Stimulated activated CD8-positive, alpha-beta memory T cell treated with anti-CD3 and anti-CD28 coated beads, Interleukin-7, amount 100 ng/mL, for 48 hours (primary cell): ENCODE data around the gene KIF14.
A peak's percentile ranks its signal among the peaks of the same experiment; 100 is the strongest.
"Not testable (repeated sequence)": the region's sequence is repeated elsewhere in the genome, so short reads cannot be mapped to it uniquely, and the experiment has no call there.

Experiments used
- DNase-seq, 2 donors: peaks; one replicate each; pipeline ENCODE4 v3.0.0-alpha.2; 2020; ENCODE audit warnings: low read depth in 1 of 2; ENCODE audit errors: extremely low read depth in 1 of 2

Gene KIF14

DNA sequence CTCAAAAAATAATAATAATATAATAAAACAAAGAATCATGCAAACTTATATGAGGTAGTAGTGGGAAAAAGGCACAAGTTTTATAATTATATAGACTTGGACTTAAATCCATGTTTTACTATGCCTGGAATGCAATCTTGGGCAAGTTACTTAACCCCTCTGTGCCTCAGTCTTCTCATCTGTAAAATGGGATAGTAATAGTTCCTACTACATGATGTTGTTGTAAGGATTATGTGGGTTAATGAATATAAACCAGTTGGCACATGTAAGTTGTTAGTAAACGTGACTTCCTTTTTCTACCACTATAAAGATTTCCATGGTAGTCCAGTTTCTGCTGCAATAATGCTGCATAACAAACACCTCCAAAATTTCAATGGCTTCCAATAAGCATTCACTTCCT, 10.8 kb upstream of the KIF14 start:
- DNase-seq, result no peak

DNA sequence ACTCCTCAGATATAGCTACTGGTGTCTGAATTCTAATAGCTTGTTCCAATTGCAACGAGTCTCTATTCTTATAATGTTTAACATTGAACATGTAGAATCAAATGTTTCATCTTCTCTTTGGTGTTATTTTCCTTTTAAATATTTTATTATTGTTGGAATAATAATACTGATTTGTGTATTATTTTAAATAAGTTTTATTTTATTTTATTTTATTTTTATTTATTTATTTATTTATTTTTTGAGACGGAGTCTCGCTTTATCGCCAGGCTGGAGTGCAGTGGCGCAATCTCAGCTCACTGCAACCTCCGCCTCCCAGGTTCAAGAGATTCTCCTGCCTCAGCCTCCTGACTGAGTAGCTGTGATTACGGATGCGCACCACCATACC, 10.0 kb upstream of the KIF14 start:
- not testable (repeated sequence) for DNase-seq

DNA sequence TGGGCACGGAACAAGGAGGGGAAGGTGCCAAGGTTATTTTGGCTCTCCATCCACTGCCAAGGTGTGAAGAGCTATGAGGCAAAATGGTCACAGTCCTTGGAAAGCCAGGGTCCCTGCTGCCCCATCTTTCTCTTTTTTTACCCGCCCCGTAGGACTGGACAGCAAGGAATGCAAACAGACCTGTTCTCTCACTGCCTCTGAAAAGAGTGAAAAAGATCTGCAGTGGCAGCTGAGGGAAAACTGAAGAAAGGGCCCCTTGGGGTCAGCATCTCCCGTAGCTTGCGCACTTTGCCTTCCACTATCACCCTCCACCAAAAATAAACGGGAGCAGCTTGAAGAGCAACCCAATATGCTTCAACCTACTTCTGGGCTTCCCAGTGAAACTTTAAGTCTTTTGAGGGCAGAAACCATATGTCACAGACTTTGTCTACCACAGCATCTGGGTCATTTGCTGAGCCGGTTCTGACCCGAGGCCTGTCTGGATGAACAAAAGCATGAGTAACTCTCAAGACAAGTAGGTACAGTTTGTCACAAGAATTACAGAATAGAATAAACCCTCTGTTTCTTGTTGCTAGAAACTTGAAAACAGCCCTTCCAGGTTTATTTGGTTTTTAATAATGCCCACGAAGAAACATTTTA, 9.4 kb upstream of the KIF14 start:
- DNase-seq, result no peak

DNA sequence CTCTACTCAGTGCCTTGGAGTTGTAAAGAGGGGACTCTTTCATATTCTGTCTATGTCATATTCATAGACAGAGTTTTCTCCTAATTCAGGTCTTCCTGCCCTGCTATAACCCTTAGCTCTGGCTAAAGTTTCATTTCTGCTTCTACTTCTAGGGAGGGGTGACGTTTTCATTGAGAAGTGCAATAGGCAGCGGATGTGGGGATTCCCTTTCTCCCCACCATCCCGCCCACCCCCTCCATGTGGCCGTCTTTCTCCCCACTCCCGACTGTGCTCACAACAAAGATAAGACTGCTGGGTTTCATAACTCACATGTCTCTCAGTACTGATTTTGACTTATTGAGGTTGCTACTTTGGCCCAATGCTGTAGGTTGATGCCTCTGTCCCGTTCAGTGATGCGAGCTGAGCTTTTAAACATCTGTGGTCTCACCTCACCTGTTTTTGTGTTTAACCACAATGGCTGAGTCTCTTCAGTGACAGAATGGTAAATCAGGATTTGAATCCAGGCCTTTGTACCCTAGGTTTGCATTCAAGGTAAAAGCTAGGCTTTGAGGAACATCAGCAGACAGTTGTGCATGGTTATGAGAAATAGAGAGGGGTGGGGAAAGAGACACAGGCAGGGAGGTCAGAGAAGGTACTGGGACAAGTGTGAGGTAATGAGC, 7.8 kb upstream of the KIF14 start:
- DNase-seq, result peak; percentile 59 to 69

GRCh38 chr1:200627575-200628222, 7.1 kb upstream of the KIF14 start:
- DNase-seq, result no peak

DNA sequence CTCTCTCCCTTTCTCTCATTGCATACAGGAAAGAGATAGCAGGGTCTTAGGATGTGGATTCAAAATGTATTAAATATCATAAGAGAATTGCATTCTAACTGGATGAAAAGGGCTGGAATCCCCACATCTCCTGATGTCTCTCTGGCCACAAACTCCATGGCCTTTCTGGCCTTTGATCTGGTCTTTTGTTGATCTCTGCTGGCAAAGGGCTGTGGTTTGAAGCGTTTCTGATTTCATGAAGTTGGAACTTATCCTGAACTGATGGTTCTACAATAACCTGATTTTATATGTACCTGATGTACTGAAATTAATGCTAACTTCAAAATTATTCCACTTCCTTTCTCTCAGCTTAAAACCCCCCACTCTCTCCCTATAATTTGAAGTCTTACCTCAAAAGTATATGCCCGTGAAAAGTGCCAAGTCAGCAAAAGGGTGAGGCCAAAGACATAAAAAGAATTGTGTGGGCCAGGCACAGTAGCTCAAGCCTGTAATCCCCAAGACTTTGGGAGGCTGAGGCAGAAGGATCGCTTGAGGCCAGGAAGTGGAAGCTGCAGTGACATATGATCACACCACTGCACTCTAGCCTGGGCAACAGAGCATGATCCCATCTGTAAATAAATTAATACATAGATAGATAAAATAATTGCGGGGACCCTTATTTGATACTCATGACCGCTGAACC, 6.4 kb upstream of the KIF14 start:
- DNase-seq, result no peak

GRCh38 chr1:200625381-200625824, 4.9 kb upstream of the KIF14 start:
- no peak for DNase-seq

GRCh38 chr1:200624679-200625335, 4.3 kb upstream of the KIF14 start:
- no peak for DNase-seq

DNA sequence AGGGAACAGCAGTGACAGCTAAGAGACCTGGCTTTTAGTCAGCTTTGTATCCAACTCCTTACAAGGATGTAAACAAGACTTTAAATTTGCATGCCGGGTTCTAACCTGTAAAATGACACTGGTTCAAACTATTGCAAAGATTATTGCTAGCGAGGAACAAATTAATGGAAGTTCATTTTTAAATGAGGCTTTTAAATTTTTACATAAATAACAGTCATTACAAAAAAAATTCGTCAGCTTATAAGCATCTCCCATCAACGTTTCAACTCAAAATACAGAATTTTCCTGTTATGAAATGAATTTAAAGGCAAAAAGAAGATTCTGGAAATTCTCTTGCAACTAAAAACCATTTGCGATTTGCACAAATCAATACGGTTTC, 668 bp downstream of the KIF14 start:
- DNase-seq, result no peak

- DNase-seq, result no peak
Measured at GRCh38 chr1:200610846-200611245, 9.7 kb downstream of the KIF14 start.

- DNase-seq, result no peak
Measured at GRCh38 chr1:200602632-200603031, 17.9 kb downstream of the KIF14 start.

DNA sequence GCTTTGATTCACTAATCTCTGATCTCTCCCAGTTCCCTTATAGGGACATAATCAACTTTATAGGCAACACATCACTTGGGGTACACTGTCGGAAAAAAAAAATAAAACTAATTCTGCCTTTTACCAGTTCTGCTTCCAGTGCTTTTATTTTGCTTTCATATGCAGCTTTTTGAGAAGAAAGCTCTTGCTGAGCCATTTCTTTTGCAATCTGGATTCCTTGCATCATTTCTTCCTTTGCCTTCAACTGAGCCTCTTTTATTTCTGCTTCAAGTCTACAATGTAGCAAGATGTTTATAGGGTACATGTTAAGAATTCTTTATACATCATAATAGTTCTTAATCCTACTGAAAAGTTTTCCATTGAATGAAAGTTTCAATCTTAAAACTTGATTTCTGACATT, 30.6 kb downstream of the KIF14 start:
- no peak for DNase-seq

GRCh38 chr1:200588698-200589097, 31.9 kb downstream of the KIF14 start:
- no peak for DNase-seq

GRCh38 chr1:200564319-200564718, 56.2 kb downstream of the KIF14 start:
- no peak for DNase-seq

DNA sequence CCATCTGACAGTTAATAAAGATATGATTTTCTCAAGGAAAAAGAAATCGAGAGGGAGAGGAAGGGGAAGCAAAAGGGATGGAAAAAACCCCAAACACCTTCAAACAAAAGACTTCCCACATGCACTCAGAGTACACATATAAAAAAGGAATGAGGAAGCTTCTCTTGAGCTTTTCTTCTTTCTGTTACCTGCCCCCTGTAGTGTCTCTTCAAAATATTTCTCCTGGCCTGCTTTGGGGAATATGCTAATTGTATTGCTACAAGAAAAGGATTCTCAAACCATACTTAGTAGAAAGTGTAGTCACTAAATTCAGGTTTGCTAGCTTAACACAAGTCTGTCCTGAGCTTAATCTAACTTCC, 58.7 kb downstream of the KIF14 start:
- no peak for DNase-seq

DNA sequence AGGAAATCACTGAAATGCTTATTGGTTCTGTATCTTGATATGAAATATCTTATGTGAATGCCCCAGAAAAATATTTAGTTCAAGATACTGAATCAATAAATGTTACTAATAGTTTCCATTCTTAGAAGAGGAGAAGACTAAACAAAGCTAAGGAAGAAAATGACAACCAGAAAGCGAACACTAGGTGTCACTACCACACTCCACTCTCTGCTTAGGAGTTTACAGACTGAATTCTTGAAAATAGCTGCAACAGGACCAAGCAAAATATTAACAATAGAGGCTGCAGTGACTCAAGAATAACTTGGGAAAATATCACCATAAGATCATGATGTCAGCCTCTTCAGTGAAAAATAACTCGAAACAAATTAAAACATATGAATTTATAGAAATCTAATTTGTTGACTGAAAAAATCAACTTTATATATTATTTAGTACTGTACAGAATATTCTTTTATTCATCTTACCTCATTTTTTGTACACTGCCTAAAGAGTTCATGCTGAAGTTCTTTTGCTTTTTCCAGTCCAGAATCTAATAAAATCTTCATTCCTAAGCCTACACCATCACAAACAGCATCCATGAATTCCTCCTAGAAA, 61.6 kb downstream of the KIF14 start:
- DNase-seq, result no peak

DNA sequence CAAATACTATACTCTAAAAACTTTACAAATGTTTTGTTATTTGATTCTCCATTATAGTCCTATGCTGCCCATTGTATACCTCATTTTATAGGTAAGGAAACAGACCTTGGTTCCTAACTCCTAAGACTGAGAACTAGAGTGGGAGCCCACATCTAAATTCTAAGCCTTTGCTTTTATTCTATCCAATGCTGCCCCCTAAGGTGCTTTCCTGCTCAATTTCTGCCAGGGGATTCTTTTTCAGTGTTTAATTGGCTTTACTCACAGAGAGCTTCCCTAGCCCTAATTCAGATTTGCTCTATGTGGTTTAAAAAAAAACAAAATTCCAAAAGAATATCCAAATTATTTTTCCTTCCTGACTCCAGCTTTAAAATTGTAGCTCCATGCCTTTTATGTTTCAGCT, 64.5 kb downstream of the KIF14 start:
- DNase-seq, result no peak

DNA sequence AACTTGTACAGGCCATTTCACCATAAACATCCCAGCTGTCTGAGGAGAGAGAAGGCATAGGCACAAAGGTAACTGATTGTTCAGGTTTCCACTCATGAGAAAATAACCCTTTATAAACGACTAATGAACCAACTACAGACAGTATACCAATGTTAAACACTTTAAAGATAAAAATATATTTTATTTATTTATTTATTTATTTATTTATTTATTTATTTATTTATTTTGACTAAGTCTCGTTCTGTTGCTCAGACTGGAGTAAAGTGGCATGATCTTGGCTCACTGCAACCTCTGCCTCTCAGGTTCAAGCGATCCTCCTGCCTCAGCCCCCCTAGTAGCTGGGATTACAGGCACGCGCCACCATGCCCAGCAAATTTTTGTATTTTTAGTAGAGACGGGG, 67.8 kb downstream of the KIF14 start:
- DNase-seq, result not testable (repeated sequence)

- DNase-seq, result no peak
Measured at GRCh38 chr1:200550367-200550766, 70.2 kb downstream of the KIF14 start.

GRCh38 chr1:200547386-200547785, 73.2 kb downstream of the KIF14 start:
- no peak for DNase-seq

DNA sequence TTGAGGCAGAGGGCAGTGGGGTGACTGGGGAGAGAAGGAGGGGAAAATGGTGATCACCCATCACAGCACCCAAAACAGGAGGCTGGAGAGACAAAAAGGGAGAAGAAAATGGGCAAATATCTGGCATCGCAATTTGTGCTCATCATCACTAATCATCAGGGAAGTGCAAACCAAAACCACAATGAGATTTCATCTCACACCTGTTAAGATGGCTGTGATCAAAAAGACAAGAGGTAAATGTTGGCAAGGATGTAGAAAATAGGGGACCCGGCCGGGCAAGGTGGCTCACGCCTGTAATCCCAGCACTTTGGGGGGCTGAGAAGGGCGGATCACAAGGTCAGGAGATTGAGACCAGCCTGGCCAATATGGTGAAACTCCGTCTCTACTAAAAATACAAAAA, 74.0 kb downstream of the KIF14 start:
- no peak for DNase-seq
